HL-60/S4 treated with retinoic acid at 250 ng/mL for 4 days and 3 days (cell line): ENCODE measurements around the gene SLC15A1.
"Not testable (repeated sequence)": the region's sequence is repeated elsewhere in the genome, so short reads cannot be mapped to it uniquely, and the experiment has no call there.

Source experiments
- in situ Hi-C: fragments of 300-500 bp; cut with MboI; formaldehyde crosslinking; loops from 2 replicates; pipeline ENCODE4 v1.7.0; 2022; ENCODE audit warnings: low sequenced_read_pairs

SLC15A1 gene

DNA sequence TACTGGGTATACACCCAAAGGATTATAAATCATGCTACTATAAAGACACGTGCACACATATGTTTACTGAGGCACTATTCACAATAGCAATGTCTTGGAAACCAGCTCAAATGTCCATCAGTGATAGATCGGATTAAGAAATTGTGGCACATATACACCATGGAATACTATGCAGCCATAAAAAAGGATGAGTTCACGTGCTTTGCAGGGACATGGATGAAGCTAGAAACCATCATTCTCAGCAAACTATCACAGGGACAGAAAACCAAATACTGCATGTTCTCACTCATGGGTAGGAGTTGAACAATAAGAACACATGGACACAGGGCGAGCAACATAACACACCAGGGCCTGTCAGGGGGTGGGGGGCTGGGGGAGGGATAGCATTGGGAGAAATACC is 2.0 kb upstream of the SLC15A1 start:
- in situ Hi-C loops, result not testable (repeated sequence)

DNA sequence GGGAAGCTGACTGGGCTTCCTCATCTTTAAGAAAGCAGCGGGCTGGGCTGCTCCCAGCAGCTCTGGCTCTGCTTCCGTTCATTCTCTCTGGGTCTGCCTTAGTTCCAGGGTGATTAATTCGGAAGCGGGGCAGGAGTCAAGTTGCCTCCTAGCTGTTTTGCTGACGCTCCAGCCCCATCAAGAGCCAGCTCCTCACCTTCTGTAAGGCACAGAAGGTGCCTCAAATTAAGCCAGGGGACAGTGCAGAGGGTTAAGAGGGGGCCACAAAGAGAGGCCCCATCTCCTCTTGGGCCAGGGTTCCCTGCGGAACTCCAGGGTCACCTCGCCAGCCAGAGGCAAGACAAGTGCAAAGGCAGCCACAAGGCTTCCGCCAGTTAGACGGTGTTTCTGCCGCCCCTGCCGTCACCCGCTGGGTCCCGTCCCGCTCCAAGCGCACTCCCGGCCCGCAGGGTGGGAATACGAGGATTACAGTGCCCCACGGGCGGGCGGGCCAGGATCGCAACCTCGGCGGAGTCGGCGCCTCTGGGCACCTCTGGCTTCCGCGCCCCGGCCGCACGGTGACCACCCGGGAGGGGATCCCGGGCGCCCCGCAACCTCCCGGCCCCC is 508 bp downstream of the SLC15A1 start:
- in situ Hi-C loops, result no loop called here

DNA sequence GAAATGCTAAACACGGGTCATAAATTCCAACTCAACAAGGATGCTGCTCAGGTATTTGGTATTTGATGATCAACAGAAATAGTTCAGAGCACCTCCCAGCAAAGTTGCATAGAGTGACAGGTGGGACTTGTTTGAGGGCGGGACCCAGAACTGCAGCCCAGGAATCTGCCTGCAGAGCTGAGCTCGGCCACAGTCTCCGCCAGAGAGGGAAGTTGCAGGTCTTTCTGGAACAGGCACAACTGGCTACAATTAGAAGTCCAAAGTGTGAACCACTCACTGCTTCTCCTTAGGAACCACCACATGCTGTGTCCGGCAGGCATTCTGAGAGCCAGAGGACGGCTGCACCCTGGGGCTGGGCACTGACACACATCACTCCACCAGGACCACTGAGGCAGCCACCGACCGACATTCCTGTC is 1.1 kb downstream of the SLC15A1 start:
- in situ Hi-C loops, result no loop called here

DNA sequence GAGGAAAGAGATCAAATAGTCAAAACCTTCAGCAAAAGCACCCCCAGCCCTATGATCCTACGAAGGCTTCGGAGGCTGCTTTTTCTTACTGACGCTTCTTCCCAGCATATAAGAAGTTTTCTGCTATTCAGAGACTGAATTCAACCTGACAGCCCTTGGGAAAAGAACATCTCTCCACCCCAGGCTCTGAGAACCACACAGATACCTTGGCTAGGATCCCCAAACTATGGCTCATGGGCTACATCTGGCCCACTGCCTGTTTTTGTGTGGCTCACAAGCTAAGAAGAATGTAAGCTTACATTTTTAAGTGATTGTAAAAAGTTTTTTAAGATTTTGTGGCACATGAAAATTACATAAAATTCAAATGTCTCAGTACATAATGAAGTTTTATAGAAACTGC is 3.0 kb downstream of the SLC15A1 start:
- in situ Hi-C loops, result no loop called here

DNA sequence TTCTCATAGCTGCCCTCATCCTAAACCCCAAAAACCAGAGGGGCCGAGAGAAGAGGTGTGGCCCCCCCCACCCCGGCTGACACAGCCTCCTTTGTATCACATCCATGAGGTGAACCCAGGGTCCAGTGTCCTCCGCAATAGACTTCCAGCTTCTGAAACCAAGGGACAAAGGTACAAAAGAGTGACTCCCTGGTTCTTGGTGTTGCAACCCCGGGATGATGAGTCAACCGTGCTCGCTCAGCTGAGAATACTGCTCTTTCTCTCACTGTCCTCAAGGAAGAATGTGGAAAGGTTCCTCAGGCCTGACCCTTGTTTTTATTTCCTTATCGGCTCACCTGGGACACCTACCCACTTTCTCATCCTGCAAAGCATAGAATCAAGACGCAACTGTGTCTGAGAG is 5.5 kb downstream of the SLC15A1 start:
- in situ Hi-C loops, result no loop called here

DNA sequence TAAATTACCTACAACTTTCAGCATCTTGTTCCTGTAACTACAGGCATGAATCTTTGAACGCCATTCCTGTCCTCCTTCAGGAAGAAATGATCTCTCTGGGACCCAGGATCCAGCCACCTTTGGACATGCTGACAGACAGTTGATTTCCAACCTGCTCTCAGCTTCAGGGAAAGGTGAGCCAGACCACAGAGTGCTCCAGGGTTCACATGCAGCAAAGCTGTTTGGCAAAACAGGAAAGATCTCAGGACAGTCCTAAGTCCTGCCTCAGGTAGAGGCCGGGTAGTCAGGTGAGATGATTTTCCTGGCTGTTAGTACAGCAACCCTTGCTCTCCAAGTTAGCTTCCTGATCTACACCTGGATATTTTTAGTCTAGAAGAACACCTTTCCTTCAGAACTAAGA is 9.1 kb downstream of the SLC15A1 start:
- in situ Hi-C loops, result no loop called here

DNA sequence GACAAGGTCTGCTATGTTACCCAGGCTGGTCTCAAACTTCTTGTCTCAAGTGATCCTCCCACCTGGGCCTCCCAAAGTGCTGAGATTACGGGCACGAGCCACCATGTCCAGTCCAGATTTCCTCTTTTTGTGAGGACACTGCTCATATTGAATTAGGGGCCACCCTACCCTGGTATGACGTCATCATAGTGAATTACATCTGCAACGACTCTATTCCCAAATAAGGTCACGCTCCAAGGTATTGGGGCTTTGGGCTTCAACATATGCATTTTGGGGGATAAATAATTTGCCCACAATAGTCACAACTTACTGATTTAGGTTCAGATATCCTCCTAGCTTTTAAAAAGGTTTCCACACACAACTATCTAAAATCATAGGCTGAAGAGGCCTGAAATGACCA is 9.5 kb downstream of the SLC15A1 start:
- in situ Hi-C loops, result no loop called here

DNA sequence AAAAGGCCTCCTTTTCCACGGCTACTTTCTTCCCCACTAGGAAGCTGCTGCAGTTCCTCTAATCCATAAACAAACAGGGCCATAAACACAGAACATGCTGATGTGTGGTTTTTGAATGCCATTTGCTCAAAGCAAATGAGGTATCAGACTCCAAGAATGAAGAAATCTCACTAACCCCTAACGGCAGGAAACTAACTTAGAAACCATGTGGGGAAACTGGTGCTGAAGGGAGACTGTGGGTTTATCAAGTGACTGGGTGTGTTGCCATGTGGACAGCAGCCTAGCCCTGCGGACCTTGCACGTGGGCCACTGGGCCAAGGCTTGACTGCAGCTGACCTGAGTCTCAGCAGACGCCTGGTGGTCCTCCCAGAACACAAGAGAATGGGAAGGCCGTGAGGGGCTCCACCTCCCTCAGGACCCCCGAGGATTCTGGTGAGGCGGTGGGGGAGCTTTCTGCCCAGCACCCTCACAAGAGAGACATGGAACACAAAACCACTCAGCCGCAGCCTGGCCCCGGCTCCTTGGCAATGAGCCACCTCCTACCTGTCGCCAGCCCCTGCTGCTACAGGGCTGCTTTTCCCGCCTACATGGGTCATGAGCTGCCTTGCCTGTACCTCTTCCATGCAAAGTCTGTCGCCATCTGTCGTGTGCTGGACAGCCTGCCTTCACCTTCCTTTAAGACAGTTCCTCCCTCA is 10.6 kb downstream of the SLC15A1 start:
- in situ Hi-C loops, result no loop called here

DNA sequence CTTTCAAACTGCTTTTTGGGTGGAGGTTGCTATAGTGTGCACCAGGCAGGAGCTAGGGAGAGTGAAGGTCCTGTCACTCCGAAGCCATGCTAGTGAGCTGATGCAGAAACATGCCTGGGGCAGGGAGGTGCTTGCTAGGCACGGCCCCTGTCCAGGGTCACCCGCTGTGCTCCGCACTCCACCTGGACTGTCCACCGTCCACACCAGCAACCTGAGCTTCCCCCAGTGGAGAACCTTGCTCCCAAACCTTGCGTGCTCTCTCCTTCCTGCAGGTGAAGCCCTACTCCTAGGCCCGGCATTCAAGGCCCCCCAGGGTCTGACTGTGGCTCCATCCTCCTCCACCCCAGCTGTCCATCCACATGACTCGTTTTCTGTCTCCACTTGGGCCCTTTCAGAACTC is 12.3 kb downstream of the SLC15A1 start:
- in situ Hi-C loops, result no loop called here

DNA sequence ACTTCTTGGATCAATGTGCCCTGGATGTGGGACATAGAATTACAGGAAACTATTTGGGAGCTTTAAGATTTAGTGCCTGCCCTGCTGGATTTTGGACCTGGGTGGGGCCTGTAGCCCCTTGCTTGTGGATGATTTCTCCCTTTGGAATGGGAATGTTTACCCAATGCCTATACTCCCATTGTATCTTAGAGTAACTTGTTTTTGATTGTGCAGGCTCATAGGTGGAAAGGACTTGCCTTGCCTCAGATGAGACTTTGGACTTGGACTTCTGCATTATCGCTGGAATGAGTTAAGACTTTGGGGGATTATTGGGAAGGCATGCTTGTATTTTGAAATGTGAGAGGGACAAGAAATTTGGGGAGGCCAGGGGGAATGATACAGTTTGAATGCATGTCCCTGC is 13.5 kb downstream of the SLC15A1 start:
- in situ Hi-C loops, result no loop called here

DNA sequence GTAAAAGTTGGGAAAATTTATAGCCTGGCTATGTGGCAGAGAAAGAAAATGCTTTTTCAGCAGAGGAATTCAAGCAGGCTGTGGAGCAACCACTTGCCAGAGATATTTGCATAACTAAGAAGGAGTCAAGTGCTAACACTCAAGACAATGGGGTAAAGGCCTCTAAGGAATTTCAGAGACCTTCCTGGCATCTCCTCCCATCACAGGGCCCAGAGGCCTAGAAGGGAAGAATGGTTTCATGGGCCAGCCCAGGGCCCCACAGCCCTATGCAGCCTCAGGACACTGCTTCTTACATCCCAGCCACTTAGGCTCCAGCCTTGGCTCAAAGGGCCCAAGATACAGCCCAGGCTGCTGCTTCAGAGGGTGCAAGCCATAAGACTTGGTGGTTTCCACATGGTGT is 14.3 kb downstream of the SLC15A1 start:
- in situ Hi-C loops, result no loop called here

DNA sequence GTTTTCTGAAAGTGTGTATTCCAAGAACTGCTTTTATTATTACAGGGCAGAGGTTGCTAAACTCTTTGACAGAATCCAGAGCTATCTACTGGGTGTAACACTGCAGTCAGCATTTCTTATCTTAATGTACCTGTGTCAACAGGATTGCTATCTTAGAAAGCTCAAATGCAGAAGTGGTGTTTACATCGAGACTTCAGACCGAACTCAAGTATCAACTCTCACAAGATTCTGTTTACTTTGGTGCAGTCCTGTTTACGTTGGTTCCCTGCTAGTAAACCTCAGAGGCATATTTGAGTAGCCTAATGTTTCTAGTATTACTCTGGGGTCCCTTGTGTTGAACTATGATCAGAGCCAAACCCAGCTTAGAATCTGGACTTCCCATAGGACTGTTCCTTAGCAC is 20.5 kb downstream of the SLC15A1 start:
- in situ Hi-C loops, result no loop called here

DNA sequence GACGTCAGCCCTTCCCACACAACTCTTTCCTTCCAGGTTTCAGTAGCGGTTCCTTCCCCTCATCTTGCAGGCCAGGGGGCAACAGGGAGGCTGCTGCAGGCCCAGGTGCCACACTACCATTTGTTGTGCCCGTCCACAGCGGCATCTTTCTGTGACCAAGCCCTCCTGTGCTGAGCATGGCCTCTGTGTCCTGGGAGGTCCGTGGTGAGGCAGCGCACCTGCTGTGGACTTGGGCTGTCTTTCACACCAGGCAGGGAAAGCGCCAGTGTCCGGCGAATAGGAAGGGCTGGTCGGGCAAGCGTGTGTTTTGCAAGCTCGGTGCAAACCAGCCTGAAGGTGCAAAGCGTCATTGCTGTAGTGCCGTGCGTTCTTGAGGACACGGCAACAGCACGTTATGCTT is 21.4 kb downstream of the SLC15A1 start:
- in situ Hi-C loops, result no loop called here

DNA sequence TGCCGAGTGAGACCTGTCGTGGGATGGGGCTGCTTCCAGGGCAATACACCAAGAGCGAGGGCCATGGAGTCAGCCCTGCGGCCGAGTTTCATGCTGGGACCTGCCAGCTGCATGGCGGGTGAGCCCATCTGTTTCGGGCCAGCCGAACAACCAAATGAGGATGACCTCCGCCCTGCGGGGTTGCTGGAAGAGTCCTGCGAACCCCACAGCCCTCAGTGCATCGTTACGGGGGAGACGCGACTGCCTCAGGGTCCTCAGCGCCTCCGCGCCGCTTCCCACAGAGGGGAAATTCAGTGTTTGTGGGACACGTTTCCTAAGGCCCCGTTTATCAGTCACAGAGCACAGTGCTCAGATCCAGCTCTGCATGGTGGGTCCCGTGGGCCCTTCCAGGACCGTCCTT is 22.0 kb downstream of the SLC15A1 start:
- in situ Hi-C loops, result no loop called here

DNA sequence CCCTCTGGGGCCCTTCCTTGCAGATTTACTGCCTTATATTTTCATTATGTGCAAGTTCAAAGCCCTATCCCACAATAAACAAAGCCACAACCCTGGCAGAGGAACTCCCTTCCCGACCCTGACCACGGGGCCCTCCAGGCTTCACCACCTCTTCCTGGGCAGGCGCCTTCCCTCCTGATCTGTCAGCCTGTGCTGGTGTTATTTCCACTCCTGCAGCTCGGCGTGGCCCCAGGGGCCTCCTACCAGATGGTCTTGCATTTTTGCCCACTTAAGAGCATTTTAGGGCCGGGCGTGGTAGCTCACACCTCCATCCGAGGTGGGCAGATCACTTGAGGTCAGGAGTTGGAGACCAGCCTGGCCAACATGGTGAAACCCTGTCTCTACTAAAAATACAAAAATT is 22.8 kb downstream of the SLC15A1 start:
- in situ Hi-C loops, result no loop called here

DNA sequence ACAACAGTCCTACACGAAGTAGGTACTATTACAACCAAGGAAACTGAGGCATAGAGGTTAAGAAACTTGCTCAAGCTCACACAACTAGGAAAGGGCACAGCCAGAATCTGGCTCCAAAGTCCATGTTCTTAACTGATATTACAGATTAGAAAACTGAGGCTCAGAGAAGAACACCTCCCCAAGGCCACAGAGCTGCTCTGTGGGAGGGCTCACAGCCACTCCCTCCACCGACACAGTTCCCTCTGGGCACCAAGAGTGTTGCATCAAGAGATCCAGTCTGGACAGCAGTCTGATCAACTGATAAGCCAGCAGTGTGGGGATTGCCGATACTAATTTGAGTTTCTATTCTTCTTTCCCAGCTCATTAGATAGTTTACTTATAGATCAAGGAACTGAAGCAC is 29.5 kb downstream of the SLC15A1 start:
- in situ Hi-C loops, result no loop called here

DNA sequence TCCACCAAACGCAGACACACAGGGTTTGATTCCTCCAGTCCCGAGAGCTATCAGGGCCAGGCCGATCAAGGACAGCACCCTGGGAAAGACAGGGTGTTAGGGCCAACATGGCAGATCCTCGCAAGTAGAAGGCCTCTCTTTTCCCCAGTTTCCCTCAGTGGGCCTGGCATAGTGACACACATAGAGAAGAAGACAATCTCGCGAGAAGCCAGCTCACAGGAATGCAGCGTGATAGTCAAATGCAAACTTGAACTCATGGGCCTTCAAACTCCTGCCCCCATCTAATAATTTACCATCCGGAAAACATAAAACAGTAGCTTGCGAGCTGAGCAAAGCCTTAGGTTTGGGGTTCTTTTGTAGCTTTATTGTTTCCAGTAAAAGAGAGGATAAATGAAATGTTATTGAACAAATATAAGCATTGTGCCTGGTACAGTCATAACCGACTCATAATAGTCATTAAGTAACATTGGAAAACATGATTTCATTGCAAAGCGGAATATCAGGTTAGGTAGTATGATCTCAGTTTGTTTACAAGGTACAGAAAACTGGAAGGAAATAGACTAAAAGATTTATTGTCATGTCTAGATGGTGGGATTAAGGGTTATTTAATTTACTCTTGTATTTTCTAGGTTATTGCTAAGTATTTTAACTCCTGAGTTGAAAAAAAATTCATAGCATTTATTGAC is 30.5 kb downstream of the SLC15A1 start:
- in situ Hi-C loops, result no loop called here

DNA sequence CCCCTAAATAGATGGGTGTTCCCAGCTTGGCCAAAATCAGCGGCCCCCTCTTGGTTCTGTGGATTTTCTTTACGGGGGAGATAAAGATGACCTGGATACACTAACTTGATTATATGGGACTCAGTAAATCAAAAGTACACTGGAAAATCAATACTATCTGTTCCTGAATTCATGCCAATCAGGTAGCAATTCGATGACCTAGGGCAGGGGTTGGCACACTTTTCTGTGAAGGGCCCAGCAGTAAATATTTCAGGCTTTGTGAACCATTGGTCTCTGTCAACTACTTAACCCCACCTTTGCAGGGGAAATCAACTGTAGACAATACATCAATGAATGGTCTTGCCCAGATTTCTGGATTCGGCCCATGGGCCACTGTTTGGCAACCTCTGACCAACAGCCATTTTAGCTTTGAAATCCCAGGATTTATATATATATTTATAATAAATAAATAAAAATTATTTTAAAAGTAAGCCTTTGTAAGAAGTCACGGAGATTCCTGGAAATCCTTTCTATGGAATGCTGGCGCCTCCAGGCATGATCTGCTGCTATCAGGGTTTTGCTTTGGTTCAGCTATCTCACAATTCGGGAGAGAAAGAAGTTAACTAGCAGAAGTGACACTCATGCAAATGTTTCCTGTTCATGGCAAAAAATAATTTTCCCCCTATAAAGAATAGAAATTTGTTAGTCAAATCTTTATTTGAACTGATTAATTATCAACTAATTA is 32.8 kb downstream of the SLC15A1 start:
- in situ Hi-C loops, result no loop called here

DNA sequence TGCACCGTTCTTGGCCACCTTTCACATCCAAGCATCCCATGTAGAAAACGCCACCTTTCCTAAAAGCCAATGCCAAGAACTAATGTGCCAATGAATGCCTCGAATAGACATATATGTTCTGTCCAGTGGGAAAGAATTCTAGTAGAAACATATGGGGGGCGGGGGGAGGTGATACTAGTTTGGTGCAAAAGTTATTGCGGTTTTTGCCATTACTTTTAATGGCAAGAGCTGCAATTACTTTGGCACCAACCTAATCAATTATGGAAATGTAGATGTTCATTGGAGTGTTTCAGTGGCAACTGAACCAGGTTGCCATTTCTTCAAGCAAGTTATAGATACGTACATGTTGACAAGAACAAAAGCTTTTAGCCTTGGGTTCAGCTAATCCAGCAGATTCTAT is 34.6 kb downstream of the SLC15A1 start:
- in situ Hi-C loops, result no loop called here

DNA sequence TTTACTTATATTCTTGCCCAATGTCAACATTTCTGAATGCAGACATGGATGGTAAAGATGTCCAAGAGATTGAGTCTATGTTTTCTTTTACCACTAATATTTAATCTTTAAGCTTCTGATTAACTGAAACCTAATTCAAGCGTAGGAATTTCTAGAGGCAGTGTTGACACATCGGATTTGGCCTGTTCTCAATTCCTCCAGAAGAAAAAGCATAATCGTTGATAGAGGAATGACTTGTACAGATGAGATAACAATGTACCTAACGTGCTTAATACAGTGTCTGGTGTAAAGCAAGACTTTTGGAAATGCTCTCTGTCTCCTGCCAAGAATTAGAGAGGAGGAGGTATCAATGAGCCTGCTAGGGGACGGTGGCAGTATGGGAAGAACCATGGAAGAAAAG is 35.2 kb downstream of the SLC15A1 start:
- in situ Hi-C loops, result no loop called here

DNA sequence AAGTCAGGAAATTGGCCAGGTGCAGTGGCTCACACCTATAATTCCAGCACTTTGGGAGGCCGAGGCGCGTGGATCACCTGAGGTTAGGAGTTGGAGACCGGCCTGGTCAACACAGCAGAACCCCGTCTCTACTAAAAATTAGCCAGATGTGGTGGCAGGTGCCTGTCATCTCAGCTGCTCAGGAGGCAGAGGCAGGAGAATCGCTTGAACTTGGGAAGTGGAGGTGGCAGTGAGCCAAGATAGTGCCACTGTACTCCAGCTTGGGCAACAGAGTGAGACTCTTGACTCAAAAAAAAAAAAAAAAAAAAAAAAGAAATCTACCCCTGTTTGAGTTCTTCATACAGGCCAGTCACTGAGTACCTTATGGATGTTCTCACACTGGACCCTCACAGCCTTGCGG is 42.0 kb downstream of the SLC15A1 start:
- in situ Hi-C loops, result no loop called here
